CD1c-positive myeloid dendritic cell (primary cell): ENCODE measurements around the gene SMCO1.
A peak's percentile ranks its signal among the peaks of the same experiment; 100 is the strongest.
"Not testable (repeated sequence)": the region's sequence is repeated elsewhere in the genome, so short reads cannot be mapped to it uniquely, and the experiment has no call there.

Source experiments
- DNase-seq: peaks from one replicate; pipeline ENCODE4 v3.0.0-alpha.2; 2016; ENCODE audit errors: extremely low spot score

Gene SMCO1, protein sequence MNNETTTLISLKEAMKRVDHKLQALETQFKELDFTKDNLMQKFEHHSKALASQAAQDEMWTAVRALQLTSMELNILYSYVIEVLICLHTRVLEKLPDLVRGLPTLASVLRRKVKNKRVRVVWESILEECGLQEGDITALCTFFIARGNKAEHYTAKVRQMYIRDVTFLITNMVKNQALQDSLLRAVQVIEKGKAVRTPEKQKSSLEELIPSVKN

GRCh38 chr3:196514913-196515621 lies at the start of gene SMCO1:
Gene SMCO1, minus strand, starts transcription at chr3:196515346. Its CDS starts 137 bp downstream, at chr3:196515209.
- no peak for DNase-seq

DNA sequence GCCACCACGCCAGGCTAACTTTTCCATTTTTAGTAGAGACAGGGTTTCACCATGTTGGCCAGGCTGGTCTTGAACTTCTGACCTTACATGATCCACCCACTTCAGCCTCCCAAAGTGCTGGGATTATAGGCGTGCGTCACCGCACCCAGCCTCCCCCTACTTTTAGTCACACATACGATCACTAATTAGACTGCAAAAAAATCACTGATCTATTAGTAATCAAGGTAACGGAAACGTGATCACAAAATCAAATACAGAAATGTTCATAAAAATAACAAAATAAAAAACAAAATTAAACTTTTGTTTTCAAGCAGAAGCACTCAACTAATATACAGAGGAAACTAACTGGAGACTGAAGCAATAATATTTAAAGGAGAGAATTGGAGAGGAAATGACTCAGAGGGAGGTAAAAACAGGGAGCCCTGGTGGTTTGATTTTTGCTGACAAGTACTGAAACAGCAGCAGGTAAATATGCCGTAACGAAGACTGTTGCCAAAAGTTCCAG lies 48.6 kb upstream of the SMCO1 start:
- DNase-seq: no peak

DNA sequence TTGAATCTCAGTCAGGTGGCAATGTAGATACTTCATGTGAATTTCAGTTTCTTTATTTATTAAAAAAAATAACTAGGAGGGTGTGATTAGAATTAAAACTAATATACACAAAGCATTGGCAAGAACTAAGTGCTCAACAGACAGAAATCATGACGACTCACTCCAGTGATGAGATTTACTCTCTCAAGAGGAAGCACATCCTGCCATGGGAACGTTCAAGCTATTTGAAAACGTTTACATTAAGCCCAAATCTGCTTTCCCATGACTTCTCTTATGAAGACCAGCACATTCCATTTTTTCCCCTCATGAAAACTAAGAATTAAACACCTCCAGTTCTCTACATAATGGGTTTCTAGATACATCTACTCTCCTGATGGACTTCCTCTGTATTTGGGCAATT lies 44.7 kb upstream of the SMCO1 start:
- no peak for DNase-seq

DNA sequence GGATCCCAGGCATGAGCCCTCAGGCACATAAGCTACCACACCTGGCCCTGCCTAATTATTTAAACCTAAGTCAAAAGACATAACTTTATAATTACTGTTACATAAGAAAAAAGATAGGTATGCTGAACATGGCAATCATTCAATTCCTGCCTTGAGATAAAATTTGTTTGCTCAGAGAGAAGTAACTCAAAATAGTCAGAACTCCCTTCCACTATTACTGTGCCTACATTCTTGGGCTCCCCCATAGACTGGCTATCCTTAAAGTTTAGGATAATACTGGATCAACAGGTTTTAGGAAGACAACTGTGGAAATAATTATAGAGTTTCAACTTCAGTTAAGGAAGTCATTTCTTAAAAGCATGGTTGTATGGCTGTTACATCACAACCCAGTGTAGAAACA lies 43.3 kb upstream of the SMCO1 start:
- DNase-seq: no peak

DNA sequence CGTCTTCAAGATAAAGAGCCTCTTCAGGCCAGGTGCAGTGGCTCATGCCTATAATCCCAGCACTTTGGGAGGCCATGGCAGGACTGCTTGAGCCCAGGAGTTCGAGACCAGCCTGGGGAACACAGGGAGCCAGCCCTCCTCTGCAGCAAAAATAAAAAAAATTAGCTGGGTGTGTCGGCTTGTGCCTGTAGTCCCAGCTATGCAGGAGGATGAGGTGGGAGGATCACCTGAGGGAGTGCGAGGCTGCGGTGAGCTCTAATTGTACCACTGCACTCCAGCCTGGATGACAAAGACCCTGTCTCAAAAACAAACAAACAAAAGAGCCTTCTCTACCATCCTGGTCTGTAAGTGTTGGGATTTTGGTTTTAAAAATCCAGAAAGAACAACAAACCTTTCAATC lies 42.1 kb upstream of the SMCO1 start:
- no peak for DNase-seq

GRCh38 chr3:196555295-196555694 lies 40.1 kb upstream of the SMCO1 start:
- no peak for DNase-seq

- peak; percentile 60 for DNase-seq
These were observed 39.1 kb upstream of the SMCO1 start for GRCh38 chr3:196554205-196554604.

GRCh38 chr3:196553551-196553950 lies 38.4 kb upstream of the SMCO1 start:
- DNase-seq: no peak

DNA sequence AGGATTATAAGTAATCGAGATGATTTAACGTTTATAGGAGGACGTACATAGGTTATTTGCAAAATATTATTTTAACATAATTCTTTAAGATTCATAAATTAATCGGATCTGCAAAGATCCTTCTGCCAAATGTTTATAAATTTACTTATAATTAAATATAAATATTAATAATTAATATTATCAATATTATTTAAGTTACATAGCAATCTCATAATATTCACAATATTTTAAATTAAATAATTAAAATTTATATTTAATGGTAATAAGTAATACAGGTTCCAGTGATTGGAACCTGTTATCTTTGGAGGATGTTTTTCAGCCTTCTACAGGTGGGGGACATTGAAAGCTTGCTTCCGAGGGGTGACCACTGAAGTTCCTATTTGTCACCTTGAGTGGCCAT lies 37.1 kb upstream of the SMCO1 start:
- no peak for DNase-seq

GRCh38 chr3:196550172-196550571 lies 35.0 kb upstream of the SMCO1 start:
- DNase-seq: not testable (repeated sequence)

DNA sequence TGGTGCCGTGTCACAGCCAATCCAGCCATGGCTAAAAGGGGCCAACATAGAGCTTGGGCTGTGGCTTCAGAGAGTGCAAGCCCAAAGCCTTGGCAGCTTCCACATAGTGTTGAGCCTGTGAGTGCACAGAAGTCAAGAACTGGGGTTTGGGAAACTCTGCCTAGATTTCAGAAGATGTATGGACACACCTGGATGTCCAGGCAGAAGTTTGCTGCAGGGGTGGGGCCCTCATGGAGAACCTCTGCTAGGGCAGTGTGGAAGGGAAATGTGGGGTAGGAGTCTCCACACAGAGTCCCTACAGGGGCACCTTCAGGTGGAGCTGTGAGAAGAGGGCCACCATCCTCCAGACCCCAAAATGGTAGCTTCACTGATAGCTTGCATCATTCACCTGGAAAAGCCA lies 34.2 kb upstream of the SMCO1 start:
- not testable (repeated sequence) for DNase-seq

DNA sequence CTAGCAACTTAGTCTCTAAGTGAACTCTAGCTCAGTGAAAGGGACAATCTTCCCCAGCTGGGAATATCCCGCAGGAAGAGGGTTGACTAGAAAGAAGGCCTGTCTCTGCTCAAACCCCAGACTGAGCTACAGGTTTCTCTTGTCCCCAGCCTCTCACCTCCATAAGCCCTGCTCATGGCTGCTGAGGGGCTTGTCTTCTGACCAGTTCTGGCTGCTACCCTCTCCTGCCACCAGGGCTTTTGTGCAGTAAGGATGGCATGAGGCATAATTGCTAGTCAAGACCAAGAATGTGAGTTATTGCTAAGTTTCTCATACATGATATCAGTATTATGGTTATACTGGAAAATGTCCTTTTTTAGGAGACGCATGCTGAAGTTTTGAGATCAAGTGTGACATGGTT lies 31.9 kb upstream of the SMCO1 start:
- no peak for DNase-seq

DNA sequence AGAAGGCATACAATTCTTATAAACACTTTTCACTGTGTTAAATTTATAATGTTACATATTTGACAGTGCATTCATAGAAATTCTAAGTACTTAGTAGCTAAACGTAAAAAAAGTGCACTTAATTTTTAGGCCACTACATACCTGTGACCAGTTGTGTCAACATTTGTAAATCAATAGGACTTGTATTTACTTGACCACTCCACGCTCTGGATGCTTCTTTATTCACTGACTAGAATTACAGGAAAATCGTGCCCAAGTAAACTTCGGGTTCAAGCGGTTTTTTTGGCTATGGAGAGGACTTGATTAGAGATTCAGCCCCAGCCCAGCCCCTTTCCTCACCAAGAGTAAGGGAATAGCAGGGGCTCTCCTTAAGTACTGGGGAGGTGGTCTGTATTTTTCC lies 31.4 kb upstream of the SMCO1 start:
- no peak for DNase-seq

- DNase-seq: no peak
These were observed 29.4 kb upstream of the SMCO1 start for GRCh38 chr3:196544491-196544992.

- DNase-seq: no peak
These were observed 26.7 kb upstream of the SMCO1 start for GRCh38 chr3:196541684-196542445.

GRCh38 chr3:196537319-196537984 lies 22.3 kb upstream of the SMCO1 start:
- peak; percentile 61 for DNase-seq

DNA sequence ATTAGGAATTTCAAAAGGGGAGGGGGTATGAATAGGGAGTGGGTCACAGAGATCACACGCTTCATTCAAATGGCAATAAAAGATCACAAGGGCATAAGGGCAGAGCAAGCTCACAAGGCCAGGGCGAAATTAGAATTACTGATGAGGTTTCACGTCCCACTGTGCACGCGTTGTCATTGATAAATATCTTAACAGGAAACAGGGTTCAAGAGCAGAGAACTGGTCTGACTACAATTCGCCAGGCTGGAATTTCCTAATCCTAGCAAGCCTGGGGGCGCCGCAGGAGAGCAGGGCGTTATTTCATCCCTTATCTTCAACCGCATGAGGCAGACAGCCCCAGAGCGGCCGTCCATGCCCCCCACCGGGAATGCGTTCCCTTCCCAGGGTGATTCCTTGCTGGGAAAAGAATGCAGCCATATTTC lies 18.1 kb upstream of the SMCO1 start:
- no peak for DNase-seq

GRCh38 chr3:196531418-196531817 lies 16.3 kb upstream of the SMCO1 start:
- peak; percentile 53 for DNase-seq

- peak; percentile 90 for DNase-seq
These were observed 13.6 kb upstream of the SMCO1 start for GRCh38 chr3:196528639-196529233.

DNA sequence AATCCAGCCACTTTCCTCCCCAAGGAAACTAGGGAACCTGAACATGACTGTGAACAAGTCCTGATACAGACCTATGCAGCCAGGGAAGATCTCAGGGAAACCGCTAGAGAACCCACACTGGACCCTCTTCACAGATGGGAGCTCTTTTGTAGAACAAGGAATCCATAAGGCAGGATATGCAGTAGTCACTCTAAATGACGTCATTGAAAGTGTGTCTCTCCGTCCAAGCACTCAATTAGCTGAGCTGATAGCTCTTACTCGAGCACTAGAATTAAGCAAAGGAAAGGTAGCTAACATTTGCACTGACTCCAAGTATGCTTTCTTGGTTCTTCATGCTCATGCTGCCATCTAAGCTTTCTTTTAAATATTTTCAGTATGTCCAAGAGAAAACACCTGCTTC lies 10.0 kb upstream of the SMCO1 start:
- DNase-seq: no peak

- no peak for DNase-seq
These were observed 9.4 kb upstream of the SMCO1 start for GRCh38 chr3:196524527-196524926.
